ENCODE data around the gene CLIC6.

Gene CLIC6

GRCh38 chr21:34728479-34728878, 59.7 kb downstream of the CLIC6 start:
- no peak for DNase-seq

GRCh38 chr21:34730194-34730593, 61.4 kb downstream of the CLIC6 start:
- DNase-seq, result no peak

- no peak for DNase-seq
Measured at GRCh38 chr21:34730756-34731445, 62.1 kb downstream of the CLIC6 start.

- no peak for DNase-seq
Measured at GRCh38 chr21:34732388-34732821, 63.6 kb downstream of the CLIC6 start.

GRCh38 chr21:34733852-34734251, 65.1 kb downstream of the CLIC6 start:
- DNase-seq, result no peak

GRCh38 chr21:34734696-34735095, 65.9 kb downstream of the CLIC6 start:
- no peak for DNase-seq

- DNase-seq, result no peak
Measured at GRCh38 chr21:34736116-34736874, 67.5 kb downstream of the CLIC6 start.

GRCh38 chr21:34737115-34737514, 68.3 kb downstream of the CLIC6 start:
- no peak for DNase-seq

- no peak for DNase-seq
Measured at GRCh38 chr21:34740198-34740597, 71.4 kb downstream of the CLIC6 start.

- DNase-seq, result no peak
Measured at GRCh38 chr21:34743285-34743684, 74.5 kb downstream of the CLIC6 start.

GRCh38 chr21:34743831-34744230, 75.0 kb downstream of the CLIC6 start:
- no peak for DNase-seq

- DNase-seq, result no peak
Measured at GRCh38 chr21:34744801-34745200, 76.0 kb downstream of the CLIC6 start.

GRCh38 chr21:34745557-34746255, 76.9 kb downstream of the CLIC6 start:
- peak; percentile 64 for DNase-seq

- no peak for DNase-seq
Measured at GRCh38 chr21:34748862-34749261, 80.1 kb downstream of the CLIC6 start.

- no peak for DNase-seq
Measured at GRCh38 chr21:34754690-34755647, 86.2 kb downstream of the CLIC6 start.

GRCh38 chr21:34761758-34762330, 93.0 kb downstream of the CLIC6 start:
- no peak for DNase-seq

GRCh38 chr21:34762786-34763185, 94.0 kb downstream of the CLIC6 start:
- DNase-seq, result no peak

GRCh38 chr21:34764715-34765284, 96.0 kb downstream of the CLIC6 start:
- DNase-seq, result no peak

GRCh38 chr21:34765619-34766018, 96.8 kb downstream of the CLIC6 start:
- no peak for DNase-seq

GRCh38 chr21:34766862-34767261, 98.1 kb downstream of the CLIC6 start:
- no peak for DNase-seq

Measured in CD4-positive, alpha-beta T cell treated with Interleukin-6 for 4 hours (primary cell).